NCI-H524 treated with DMSO at 0.1 percent for 48 hours (cell line): ENCODE data around the gene CGAS.
"Not testable (repeated sequence)": the region's sequence is repeated elsewhere in the genome, so short reads cannot be mapped to it uniquely, and the experiment has no call there.

ENCODE experiments used
- DNase-seq: peaks from one replicate; lab custom pipeline; 2025; lab: John Stamatoyannopoulos, UW

The CGAS gene

DNA sequence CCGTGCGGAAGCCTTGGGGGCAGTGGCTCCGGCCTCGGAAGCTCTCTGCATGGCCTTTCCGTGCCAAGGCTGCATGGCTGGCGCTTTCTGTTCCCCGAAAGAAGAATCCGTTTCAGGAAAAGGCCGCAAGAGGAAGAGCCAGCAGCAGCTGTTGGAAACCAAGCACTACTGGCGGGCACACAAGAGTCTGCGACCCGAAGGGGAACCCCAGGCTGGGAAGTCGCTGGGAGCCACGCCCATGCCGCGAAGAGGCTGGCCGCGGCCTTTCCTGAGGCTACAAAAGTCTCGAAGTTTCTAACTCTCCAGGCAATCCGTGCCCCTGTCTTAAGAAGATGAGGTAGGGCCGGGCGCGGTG lies at the start of gene CGAS:
CGAS (minus strand) TSS at position 191 of the 355 bp plus-strand sequence; CDS start at position 75, 116 bp downstream.
- no peak for DNase-seq

DNA sequence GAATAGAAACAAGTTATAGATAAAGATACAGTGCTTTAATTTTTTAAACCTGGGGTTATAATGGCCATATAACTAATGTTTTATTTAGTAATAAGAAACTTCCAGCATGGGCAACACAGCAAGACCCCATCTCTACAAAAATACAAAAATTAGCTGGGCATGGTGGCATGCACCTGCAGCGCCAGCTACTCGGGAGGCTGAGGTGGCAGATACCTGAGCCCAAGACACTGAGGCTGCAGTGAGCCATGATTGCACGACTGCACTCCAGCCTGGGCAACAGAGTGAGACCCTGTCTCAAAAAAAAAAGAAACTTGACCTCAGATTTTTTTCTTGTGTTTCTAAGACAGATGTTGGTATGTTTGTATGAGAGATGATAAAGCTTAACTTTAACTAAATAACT lies 45.8 kb upstream of the CGAS start:
- no peak for DNase-seq

DNA sequence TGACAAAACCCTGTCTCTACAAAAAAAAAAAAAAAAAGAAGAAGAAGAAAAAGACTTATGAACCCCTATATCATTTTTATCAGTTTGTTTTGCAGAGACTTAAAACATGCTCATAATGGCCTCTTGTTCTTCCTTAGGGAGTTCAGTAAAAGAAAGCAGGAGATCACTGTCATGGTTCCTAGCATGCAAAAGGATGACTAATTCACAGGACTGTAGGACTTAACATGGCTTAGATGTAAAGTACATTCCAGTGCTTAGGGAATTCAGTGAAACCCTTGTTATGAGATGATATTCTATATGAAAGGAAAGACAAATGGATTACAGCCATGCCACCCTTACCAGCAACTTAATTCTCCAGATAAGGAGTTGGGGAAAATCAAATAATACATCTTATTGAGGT lies 39.3 kb upstream of the CGAS start:
- DNase-seq = no peak

DNA sequence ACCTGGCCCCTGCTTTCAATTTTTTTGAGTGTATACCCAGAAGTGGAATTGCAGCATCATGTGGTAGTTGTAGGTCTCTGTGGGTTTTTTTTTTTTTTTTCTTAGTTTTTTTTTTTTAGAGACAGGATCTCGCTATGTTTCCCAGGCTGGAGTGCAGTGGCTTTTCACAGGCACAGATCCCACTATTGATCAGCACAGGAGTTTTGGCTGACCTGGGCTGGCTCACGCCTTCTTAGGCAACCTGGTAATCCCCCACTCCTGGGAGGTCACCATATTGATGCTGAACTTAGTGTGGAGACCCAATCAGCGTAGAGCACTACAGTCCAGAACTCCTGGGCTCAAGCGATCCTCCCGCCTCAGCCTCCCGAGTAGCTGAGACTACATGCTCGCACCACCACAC lies 35.4 kb upstream of the CGAS start:
- DNase-seq = no peak

DNA sequence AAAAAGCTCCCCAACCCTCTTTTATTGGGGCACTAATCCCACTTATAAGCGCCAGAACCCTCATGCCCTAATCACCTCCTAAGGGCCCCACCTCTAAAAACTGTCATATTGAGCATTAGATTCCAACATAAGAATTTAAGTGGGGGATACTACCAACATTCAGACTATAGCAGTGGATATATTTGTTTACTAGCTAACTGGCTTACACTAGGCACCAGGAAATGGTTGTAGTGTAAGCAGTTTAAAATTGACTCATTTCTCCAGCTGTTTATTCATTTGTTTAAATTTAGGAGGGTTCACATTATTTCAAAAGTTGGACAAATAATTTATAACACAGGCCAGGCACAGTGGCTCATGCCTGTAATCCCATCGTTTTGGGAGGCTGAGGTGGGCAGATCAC lies 32.3 kb upstream of the CGAS start:
- no peak for DNase-seq

DNA sequence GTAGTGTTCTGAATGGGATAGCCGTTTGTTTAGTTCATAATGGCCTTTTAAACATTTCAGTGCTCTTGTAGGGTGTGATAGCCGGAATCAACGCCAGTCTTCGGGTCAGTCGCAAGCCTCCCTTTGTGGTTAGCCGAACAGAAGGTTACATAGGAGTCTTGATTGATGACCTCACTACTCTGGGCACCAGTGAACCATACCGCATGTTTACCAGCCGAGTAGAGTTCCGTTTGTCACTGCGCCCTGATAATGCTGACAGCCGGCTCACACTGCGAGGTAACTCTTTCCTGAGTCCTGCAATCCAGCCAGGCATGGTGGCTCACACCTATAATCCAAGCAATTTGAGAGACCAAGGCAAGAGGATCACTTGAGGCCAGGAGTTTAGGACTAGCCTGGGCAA lies 29.9 kb upstream of the CGAS start:
- DNase-seq = no peak

DNA sequence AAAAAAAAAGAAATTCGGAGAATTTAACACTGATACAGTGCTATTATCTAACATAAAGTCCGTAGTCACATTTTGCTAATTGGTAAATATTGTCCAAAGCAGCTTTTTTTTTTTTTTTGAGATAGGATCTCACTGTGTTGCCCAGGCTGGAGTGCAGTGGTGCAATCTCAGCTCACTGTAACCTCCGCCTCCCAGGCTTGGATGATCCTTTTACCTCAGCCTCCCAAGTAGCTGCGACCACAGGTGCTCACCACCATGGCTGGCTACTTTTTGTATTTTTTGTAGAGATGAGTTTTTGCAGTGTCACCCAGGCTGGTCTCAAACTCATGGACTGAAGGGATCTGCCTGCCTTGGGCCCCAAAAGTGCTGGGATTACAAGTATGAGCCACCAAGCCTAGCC lies 25.3 kb upstream of the CGAS start:
- no peak for DNase-seq

DNA sequence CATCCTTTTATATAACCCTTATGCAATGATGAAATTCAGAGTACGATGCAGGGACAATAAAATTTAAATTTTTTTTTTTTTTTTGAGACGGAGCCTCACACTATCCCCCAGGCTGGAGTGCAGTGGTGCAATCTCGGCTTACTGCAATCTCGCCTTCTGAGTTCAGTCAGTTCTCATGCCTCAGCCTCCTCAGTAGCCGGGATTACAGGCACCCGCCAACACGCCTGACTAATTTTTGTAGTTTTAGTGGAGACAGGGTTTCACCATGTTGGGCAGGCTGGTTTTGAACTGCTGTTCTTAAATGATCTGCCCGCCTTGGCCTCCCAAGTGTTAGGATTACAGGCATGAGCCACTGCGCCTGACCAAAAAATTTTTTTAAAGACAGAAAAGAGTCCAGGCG lies 24.6 kb upstream of the CGAS start:
- no peak for DNase-seq

DNA sequence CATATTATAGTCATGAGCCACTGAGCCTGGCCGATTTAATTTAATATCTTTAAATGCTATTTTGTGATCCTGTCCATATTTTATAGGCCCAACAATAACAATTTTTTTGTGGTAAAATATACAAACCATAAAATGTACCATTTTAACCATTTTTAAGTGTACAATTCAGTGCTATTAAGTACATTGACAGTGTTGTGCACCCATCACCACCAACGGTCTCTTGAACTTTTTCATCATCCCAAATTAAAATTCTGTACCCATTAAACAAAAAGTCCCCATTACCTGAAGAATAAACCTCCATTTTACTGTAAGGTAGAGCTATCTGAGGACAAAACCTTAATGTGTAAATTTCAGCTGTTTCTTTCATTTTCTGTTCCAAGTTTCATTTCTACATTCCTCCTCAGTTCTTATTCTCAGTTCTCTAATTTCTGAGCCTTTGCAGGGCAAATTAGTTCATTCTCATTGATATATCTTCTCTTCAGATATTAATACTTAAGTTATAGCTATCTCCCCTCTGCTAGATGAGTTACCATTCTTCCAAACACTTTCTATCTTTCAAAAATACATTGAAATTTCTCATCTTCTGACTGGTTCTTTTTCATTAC lies 19.7 kb upstream of the CGAS start:
- DNase-seq = no peak

DNA sequence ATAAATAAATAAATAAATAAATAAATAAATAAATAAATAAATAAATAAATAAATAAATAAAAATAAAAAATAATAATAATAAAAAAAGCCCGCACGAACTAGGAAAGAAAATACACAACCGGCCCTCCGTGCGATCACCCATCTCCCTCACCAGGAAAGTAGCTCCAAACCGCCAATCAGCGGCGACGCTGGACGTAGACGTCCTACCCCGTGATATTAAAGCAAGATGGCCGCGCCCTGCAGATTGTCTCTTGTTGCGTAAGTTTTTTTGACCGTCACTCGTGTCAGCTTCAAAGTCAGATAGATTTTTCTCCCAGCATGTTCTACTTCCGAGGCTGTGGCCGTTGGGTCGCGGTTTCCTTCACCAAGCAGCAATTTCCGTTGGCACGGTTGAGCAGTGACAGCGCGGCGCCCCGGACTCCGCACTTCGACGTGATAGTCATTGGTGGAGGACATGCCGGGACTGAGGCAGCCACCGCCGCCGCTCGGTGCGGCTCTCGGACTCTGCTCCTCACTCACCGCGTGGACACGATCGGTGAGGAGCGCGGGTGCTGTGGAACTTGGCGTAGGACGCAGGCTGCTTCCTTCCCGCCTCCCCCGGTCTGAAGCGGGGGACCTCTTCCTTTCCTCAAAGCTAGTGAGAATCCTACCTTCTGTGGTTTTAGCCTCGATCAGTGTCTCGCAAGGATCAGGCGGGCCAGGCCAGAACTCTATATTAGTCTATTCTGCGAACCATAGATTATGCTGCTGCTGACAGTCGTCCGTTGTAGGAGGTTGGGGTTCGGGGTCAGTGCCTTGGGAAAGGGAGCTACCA lies 9.6 kb upstream of the CGAS start, which contains the start of gene MTO1:
MTO1 (plus strand) TSS at position 201 of the 814 bp plus-strand sequence; CDS start at position 319, 118 bp downstream.
- DNase-seq = peak; percentile 45

DNA sequence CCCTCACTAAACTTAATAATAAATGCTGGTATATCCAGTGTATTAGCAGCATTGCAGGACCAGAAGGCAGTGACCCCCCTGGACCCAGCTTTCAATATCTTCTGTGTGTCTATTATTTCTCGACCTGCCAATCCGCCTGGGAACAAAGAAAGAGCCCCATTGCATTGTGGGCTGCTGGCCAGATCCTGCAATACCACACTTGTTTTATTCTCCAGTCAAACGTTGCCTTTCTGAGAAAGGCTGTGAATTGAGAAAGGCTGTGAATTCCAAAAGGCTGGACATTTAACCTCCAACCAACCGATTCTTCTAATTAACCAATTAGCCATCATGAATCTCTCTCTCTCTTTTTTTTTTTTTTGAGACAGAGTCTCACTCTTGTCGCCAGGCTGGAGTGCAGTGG lies 8.0 kb upstream of the CGAS start:
- DNase-seq = no peak

DNA sequence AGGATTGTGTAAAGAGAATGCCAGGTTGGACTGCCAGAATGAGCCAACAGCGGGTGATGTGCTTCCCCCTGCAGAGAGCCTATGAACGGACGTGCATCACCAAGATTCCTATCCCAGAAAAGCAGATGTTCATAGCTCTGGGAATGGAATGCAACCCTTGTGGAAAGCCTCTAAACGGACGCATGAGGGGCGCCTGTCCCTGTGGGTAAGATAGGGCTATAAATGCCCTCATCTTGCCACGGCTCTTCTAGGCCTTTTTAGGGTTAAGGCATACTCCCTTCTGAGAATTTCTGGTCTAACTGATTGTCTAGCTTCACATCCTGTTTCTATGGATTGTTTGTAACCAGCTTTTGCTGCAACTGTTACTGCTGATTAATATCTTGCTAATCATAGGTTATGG lies 7.4 kb upstream of the CGAS start:
- DNase-seq = not testable (repeated sequence)

DNA sequence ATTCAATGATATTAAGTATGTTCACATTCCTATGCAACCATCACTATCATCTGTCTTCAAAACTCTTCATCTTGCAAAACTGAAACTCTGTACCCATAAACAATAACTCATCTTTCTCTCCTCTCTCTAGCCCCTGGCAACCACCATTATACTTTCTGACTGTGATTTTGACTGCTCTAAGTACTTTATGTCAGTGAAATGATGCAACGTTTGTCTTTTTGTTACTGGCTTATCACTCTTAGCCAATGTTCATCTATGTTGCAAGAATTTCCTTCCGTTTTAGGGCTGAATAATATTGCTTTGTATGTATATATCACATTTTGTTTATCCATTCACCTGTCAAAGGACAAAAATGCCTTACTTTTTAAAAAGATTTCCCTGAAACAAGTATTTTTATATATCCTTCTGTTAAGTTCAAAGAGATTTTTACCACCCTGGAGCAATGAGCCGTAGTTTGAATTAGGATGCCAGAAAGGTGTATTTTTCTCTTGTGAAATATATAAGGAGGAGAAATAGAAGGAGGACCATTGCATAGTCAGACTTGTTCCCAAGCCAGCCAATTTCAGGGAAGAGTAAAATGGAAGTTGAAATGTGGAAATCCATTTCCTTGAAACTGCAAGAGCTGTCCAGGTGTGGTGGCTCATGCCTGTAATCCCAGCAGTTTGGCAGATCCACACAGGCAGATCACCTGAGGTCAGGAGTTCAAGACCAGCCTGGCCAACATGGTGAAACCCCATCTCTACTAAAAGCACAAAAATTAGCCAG lies 4.0 kb upstream of the CGAS start:
- no peak for DNase-seq

DNA sequence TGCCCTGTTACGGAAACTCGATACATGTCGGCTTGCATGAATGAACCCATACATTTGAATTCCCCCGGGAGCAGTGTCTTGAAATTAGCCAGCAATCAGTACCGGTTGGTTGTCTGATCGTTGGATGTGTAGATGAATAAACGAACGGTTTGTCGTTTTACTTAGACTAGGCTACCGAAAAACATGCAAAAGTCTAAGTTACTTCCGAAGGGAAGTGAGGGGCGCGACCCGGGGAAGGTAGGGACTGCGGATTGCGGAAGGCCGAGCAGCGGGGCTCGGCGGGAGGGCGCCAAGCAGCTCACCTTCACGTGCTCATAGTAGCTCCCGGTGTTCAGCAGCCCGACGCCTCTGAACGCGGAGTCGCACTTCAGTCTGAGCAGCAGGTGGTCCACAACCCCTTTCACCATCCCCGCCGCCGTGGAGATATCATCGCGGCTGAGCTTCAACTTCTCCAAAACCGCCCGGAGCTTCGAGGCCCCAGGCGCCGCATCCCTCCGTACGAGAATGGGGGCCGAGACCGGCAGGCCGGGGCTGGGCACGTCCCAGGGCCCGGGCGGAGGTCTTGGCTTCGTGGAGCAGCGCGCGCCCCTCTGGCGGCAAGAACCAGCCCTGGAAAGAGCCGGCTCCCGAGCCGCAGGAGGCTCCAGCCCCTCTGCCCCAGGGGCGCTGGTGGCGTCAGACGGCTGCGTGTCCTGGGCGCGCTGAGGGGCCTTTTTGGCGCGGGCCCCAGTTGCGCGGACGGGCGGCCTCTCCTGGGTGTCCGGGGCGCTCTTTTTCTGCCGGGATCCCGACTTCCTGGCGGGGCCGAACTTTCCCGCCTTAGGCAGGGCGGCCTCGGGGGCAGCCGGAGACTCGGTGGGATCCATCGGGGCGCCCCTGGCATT lies 632 bp downstream of the CGAS start:
- peak; percentile 10 for DNase-seq

DNA sequence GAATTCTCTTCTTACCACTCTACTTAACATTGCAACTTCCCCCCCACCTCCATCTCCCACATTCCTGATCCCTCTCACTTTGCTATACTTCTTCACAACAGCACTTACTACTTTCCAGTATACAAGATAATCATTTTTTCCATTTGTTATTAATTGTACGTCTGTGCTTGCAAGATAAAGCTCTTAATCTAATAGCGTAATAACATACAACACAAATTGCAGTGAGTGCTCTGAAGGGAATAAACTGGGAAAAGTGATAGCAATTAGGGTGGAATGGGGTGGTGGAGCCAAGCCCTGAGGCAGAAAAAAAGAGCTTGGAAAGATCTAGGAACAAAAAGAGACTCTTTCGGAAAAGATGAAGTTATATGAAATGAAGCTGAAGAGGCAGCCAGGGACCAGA lies 8.5 kb downstream of the CGAS start:
- DNase-seq = no peak

DNA sequence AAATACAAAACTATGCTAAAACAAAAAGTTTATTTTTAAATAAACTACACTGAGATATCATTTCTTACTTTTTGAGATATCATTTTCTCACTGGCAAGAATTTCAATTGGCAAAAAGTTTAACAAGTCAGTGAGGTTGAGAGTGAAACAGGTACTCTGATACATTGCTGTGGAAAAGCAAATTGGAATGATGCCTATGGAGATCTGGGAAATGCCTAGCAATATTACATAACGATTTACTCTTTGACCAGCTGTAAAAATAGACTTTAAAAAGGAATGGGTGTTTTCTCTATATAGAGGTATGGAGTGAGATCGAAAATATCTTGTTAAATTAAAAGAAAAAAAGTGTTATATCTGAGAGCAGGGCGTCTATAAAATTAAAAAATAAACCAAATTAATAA lies 16.9 kb downstream of the CGAS start:
- no peak for DNase-seq

DNA sequence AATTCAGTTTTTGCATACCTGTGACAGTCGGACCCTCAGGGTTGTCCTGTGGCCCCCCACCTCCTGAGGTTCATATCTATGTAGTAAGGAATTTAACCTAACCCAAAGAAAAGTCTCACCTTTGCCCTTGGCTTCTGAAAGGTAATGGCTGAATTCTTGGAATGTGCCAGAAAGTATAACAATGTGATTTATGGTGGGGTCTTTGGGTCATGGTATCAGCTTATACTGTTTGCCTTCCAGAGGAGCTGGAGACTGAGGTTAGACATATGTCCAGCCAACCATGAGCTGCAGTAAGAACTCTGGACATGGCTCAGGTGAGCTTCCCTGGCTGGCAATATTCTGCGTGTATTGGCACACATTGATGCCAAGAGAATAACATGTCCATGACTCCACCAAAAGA lies 30.6 kb downstream of the CGAS start:
- DNase-seq = no peak

DNA sequence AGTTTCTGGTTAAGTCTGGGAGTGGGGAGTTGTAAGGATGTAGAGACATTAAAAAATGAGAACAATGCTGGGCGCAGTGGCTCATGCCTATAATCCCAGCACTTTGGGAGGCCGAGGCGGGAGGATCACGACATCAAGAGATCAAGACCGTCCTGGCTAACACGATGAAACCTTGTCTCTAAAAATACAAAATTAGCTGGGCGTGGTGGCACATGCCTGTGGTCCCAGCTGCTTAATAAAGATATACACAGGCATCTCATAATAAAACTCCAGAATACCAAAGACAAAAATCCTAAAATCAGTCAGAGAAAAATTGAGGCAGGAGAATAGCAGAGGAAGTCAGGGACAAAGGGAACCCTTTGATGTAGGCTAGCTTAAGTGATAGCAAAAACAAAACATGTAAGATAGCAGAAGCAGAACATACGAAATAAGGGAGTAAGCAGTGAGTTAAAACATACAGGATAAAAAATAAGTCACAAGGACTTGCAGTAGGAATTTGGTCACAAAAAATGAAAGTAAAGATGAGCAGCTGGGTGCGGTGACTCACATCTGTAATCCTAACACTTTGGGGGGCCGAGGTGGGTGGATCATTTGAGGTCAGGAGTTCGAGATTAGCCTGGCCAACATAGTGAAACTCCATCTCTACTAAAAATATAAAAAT lies 33.9 kb downstream of the CGAS start:
- DNase-seq = no peak

DNA sequence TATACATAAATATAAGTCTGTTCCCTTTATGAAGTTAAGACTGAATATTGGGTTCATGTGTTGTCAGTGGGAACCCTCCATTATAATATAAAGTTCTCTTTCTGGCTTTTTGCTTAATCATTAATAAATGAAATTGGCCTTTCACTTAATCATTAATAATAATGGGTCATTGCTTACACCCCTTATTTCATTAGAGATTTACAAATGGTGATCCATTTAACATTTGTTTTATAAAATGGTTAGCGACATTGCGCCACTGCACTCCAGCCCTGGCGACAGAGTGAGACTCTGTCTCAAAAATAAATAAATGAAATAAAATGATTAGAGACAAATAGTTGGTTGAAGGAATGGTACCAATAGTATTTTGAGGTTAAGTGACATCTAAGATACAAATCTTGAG lies 39.0 kb downstream of the CGAS start:
- no peak for DNase-seq

DNA sequence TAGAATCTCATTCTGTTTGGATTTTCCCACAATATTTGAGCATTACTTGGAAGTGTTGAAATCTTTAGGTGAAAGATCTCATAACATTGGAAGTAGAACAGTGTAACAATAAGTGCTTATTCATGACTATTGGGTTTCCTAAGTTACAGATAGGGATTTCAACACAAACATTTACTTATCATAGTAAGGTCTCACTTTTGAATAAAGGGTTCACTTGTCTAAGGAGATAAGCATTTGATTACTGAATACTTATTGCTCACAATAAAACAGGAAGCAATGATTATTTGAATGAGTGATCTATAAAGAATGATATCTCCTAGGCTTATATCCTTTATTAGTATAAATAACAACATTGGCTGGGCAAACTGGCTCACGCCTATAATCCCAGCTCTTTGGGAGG lies 42.7 kb downstream of the CGAS start:
- DNase-seq = no peak

DNA sequence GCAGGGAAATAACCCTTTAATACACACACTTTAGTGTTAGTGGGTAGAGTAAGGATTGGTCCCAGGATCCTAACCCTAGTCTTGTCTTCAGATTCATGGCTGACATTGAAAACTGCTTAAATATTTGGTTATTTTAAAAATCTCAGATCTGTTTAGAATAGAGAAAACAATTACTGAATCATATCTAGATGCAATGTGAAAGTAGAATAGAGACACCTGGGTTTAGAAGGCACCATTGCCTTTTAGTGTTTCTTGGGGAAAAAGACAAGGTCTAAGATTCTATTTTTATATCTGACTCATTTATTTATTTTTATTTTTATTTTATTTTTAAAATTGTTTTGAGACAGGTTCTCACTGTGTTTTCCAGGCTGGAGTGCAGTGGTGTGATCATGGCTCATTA lies 51.4 kb downstream of the CGAS start:
- no peak for DNase-seq

DNA sequence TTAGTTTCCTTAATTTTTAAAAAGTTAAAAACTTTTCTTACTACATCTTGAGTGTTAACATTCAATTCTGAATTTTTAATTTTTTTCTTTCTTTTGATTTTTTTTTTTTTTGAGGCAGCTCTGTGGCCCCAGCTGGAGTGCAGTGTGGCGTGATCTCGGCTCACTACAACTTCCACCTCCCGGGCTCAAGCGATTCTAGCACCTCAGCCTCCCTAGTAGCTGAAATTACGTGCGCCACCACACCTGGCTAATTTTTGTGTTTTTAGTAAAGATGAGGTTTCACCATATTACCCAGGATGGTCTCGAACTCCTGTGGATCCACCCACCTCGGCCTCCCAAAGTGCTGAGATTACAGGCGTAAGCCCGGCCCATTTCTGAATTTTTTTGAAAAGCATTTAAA lies 56.2 kb downstream of the CGAS start:
- DNase-seq = no peak
